ENCODE results near the gene MBNL1.

The MBNL1 gene

GRCh38 chr3:152480282-152480953 is 211.7 kb downstream of the MBNL1 start:
- DNase-seq (ENCODE audit: low read depth in 2 of 2): no peak

- DNase-seq (ENCODE audit: low read depth in 2 of 2): no peak
These were observed 217.6 kb downstream of the MBNL1 start for GRCh38 chr3:152486364-152486763.

GRCh38 chr3:152488449-152488848 is 219.7 kb downstream of the MBNL1 start:
- no peak for DNase-seq (ENCODE audit: low read depth in 2 of 2)

- no peak for DNase-seq (ENCODE audit: low read depth in 2 of 2)
These were observed 223.2 kb downstream of the MBNL1 start for GRCh38 chr3:152491922-152492321.

GRCh38 chr3:152496286-152496685 is 227.6 kb downstream of the MBNL1 start:
- DNase-seq (ENCODE audit: low read depth in 2 of 2): no peak

- DNase-seq (ENCODE audit: low read depth in 2 of 2): no peak
These were observed 228.0 kb downstream of the MBNL1 start for GRCh38 chr3:152496716-152497115.

- no peak for DNase-seq (ENCODE audit: low read depth in 2 of 2)
These were observed 228.7 kb downstream of the MBNL1 start for GRCh38 chr3:152497457-152497856.

GRCh38 chr3:152497890-152498289 is 229.2 kb downstream of the MBNL1 start:
- DNase-seq (ENCODE audit: low read depth in 2 of 2): no peak

- no peak for DNase-seq (ENCODE audit: low read depth in 2 of 2)
These were observed 231.2 kb downstream of the MBNL1 start for GRCh38 chr3:152499791-152500385.

- DNase-seq (ENCODE audit: low read depth in 2 of 2): peak in 1 of 2 donors; percentile 7
These were observed 237.2 kb downstream of the MBNL1 start for GRCh38 chr3:152505926-152506325.

- no peak for DNase-seq (ENCODE audit: low read depth in 2 of 2)
These were observed 240.0 kb downstream of the MBNL1 start for GRCh38 chr3:152508705-152509104.

- no peak for DNase-seq (ENCODE audit: low read depth in 2 of 2)
These were observed 243.2 kb downstream of the MBNL1 start for GRCh38 chr3:152511904-152512303.

- DNase-seq (ENCODE audit: low read depth in 2 of 2): no peak
These were observed 244.7 kb downstream of the MBNL1 start for GRCh38 chr3:152513301-152513960.

All from stimulated activated CD4-positive, alpha-beta T cell treated with anti-CD3 and anti-CD28 coated beads, Interleukin-4, amount 100 ng/mL, for 48 hours (primary cell).